Endothelial cell of umbilical vein (primary cell): ENCODE results near the gene CREB3. TPM values are rescaled to one million over a fixed set of nuclear protein-coding genes. Genes with fewer than 3 reads are reported as not detected.

Source experiments
- BruUV-seq: library from RNA; stranded (reverse); fragments of 400-500 nt; replicated peaks from 2 replicates; lab custom pipeline; 2021; lab: Mats Ljungman, UMichigan
- CTCF ChIA-PET: fragments of 300-600, 350-600 bp; sonication (Branson Sonifier 250); formaldehyde crosslinking; loops from one replicate; lab custom pipeline; 2021; ENCODE audit warnings: antibody characterized with exemption, inconsistent platforms; lab: Charles Lee
- POLR2A ChIA-PET: fragments of 300-600, 350-600 bp; sonication (Branson Sonifier 250); formaldehyde crosslinking; loops from one replicate; lab custom pipeline; 2021; ENCODE audit warnings: antibody characterized with exemption, inconsistent platforms; lab: Charles Lee
- DNase-seq: peaks from one replicate; pipeline ENCODE4 v3.0.0-alpha.2; 2011; ENCODE audit warnings: low read depth, low spot score
- FAIRE-seq: peaks from 2 replicates; lab custom pipeline; 2011; peaks lifted over from hg19 to GRCh38; lab: Jason Lieb, UNC
- H2AFZ ChIP-seq: 2 replicates; pipeline ENCODE4 v1.6.0; 2012; ENCODE audit warnings: low read depth, low read length, control low read depth, inconsistent platforms
- H3K27ac ChIP-seq: 2 replicates; pipeline ENCODE4 v1.5.1; 2011; ENCODE audit warnings: low read depth, mild to moderate bottlenecking, control low read depth, low read length, moderate library complexity; ENCODE audit not compliant: insufficient read depth
- H3K27me3 ChIP-seq, 2 experiments: 2 replicates each; pipeline versions ENCODE4 v1.6.0 to v1.6.1; 2011; ENCODE audit warnings: low read length in 2 of 2, mixed read lengths in 1 of 2; ENCODE audit not compliant: control insufficient read depth in 2 of 2, insufficient read depth in 2 of 2
- H3K36me3 ChIP-seq, 2 experiments: 2 replicates in 1 of 2; 3 replicates in 1 of 2; pipeline ENCODE4 v1.5.1; 2011; ENCODE audit warnings: low read length in 2 of 2, mild to moderate bottlenecking in 1 of 2, moderate library complexity in 1 of 2; ENCODE audit not compliant: control insufficient read depth in 2 of 2, insufficient read depth in 2 of 2; ENCODE audit errors: extremely low read depth in 1 of 2
- H3K4me1 ChIP-seq: 3 replicates; pipeline ENCODE4 v1.5.1; 2011; ENCODE audit warnings: mild to moderate bottlenecking, low read length; ENCODE audit not compliant: control insufficient read depth, insufficient read depth; ENCODE audit errors: extremely low read depth
- H3K4me2 ChIP-seq: 2 replicates; pipeline ENCODE4 v1.6.1; 2011; ENCODE audit warnings: low read length, control low read depth, mixed read lengths; ENCODE audit not compliant: insufficient read depth
- H3K4me3 ChIP-seq, 3 experiments: fragments of 200-600 bp in 1 of 3; sonication (generic), shearing (Covaris generic) in 1 of 3; replicated peaks in 1 of 3; 2 replicates each; pipeline ENCODE4 v1.5.1; 2011 to 2016; ENCODE audit warnings: control low read depth in 3 of 3, low read length in 3 of 3, mild to moderate bottlenecking in 2 of 3, inconsistent platforms in 1 of 3, low read depth in 1 of 3, moderate library complexity in 1 of 3; ENCODE audit not compliant: insufficient read depth in 1 of 3
- H3K79me2 ChIP-seq: 2 replicates; pipeline ENCODE4 v1.6.0; 2012; ENCODE audit warnings: low read length, inconsistent platforms; ENCODE audit not compliant: control insufficient read depth, insufficient read depth
- H3K9ac ChIP-seq: replicated peaks from 2 replicates; pipeline ENCODE3; 2011; ENCODE audit warnings: low read length, control low read depth; ENCODE audit not compliant: insufficient read depth; ENCODE audit errors: extremely low read depth
- H3K9me1 ChIP-seq: replicated peaks from 3 replicates; pipeline ENCODE4 v1.6.0; 2011; ENCODE audit warnings: mild to moderate bottlenecking, low read length; ENCODE audit not compliant: control insufficient read depth, insufficient read depth; ENCODE audit errors: extremely low read depth
- H3K9me3 ChIP-seq: replicated peaks from 2 replicates; pipeline ENCODE4 v1.5.1; 2012; ENCODE audit warnings: low read length, inconsistent platforms; ENCODE audit not compliant: control insufficient read depth, insufficient read depth
- H4K20me1 ChIP-seq: replicated peaks from 2 replicates; pipeline ENCODE3; 2011; ENCODE audit warnings: mild to moderate bottlenecking, low read length; ENCODE audit not compliant: control insufficient read depth, insufficient read depth; ENCODE audit errors: extremely low read depth
- EZH2 ChIP-seq: IDR thresholded peaks from 2 replicates; pipeline ENCODE4 v1.6.1; 2012; ENCODE audit warnings: borderline replicate concordance, low read depth, mild to moderate bottlenecking, moderate library complexity, low read length, inconsistent platforms; ENCODE audit not compliant: severe bottlenecking
- FOS ChIP-seq: IDR thresholded peaks from 2 replicates; pipeline ENCODE4 v1.6.1; 2011; ENCODE audit warnings: mild to moderate bottlenecking, low read length, moderate library complexity, borderline replicate concordance; ENCODE audit not compliant: insufficient read depth
- GATA2 ChIP-seq: IDR thresholded peaks from 2 replicates; pipeline ENCODE4 v1.7.0; 2011; ENCODE audit warnings: low read depth, mild to moderate bottlenecking, moderate library complexity, mixed read lengths, low read length; ENCODE audit not compliant: insufficient read length, insufficient read depth
- JUN ChIP-seq: IDR thresholded peaks from 2 replicates; pipeline ENCODE4 v1.6.1; 2011; ENCODE audit warnings: borderline replicate concordance, low read depth; ENCODE audit not compliant: insufficient read length, insufficient read depth
- MYC ChIP-seq: IDR thresholded peaks from one replicate; pipeline ENCODE4 v1.6.1; 2011; ENCODE audit warnings: mild to moderate bottlenecking, low read depth, low read length
- POLR2A ChIP-seq: IDR thresholded peaks from 2 replicates; pipeline ENCODE4 v1.6.1; 2012; ENCODE audit warnings: low read depth, mild to moderate bottlenecking, control low read depth, low read length
- POLR2AphosphoS5 ChIP-seq: IDR thresholded peaks from 2 replicates; pipeline ENCODE4 v1.6.1; 2012; ENCODE audit warnings: low read depth, mild to moderate bottlenecking, control low read depth, low read length, moderate library complexity; ENCODE audit not compliant: insufficient read depth
- dilution Hi-C: fragments of 300-500 bp; cut with MboI; formaldehyde crosslinking; loops from one replicate; pipeline ENCODE4 v1.15.0; 2019; ENCODE audit warnings: low sequenced_read_pairs; ENCODE audit not compliant: extremely low pct_ligation_motif_present
- intact Hi-C: fragments of 100-400 bp; cut with micrococcal nuclease; formaldehyde crosslinking; loops from one replicate; pipeline ENCODE4 v1.10.0; 2022
- polyA plus RNA-seq, 4 experiments: library from polyadenylated mRNA; depleted of rRNA in 3 of 4; stranded (reverse) in 3 of 4; unstranded in 1 of 4; fragments of >200 nt; gene quantifications; 2 replicates each; pipeline versions ENCODE4 v1.2.1 to v1.2.3, GENCODE V29; 2011 to 2012; ENCODE audit warnings: missing spikeins in 1 of 4
- total RNA-seq: library from RNA; stranded (reverse); gene quantifications from 2 replicates; pipeline ENCODE4 v1.2.3, GENCODE V29; 2021
- TF ChIP-seq, protein P1 (sequence below), 2 donors: IDR thresholded peaks; 1 replicate in 1 of 2; 2 replicates in 1 of 2; pipeline ENCODE4 v1.5.1; 2011; ENCODE audit warnings: low read length in 2 of 2, mild to moderate bottlenecking in 2 of 2, moderate library complexity in 2 of 2, control low read depth in 1 of 2, inconsistent platforms in 1 of 2, low read depth in 1 of 2; ENCODE audit not compliant: insufficient read depth in 1 of 2; ENCODE audit errors: extremely low read depth in 1 of 2
- TF ChIP-seq, protein P2 (sequence below): IDR thresholded peaks from 2 replicates; pipeline ENCODE4 v1.6.1; 2011; ENCODE audit not compliant: insufficient read depth, insufficient read length

Gene CREB3
- total and polyA plus RNA-seq, 2 donors (not counting 3 experiments of a cell fraction or from before 2014, with no cell fraction given), result 39.8 to 52.1 TPM

DNA sequence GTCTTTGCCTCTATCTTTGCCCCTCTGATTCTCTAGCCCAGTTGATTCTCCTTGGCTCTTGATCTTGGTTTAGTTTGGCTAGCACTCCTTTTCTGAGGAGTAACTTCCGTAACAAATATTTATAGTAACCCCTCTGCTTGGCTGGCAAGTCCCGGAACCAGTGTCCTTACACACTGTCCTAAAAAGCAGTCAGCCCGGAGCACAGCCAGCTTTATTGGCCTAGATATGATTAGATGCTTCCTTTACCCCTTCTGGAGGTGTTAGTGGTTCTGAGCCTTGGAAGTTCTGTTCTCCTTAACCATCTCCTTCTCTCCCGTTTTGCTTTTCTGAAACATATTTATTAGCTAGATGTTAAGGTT is 38.6 kb downstream of the CREB3 start:
- H3K4me1 ChIP-seq, result peaks cover 34% of the 10 kb centered on the region
- no peaks in the 10 kb centered on the region for H3K9me1 ChIP-seq
- TF ChIP-seq FOS, result no peak
- no peak for TF ChIP-seq MYC
- TF ChIP-seq EZH2, result no peak
- no peak for TF ChIP-seq POLR2A
- no peak for TF ChIP-seq POLR2AphosphoS5
- no peak for TF ChIP-seq GATA2
- TF ChIP-seq, protein P1, sequence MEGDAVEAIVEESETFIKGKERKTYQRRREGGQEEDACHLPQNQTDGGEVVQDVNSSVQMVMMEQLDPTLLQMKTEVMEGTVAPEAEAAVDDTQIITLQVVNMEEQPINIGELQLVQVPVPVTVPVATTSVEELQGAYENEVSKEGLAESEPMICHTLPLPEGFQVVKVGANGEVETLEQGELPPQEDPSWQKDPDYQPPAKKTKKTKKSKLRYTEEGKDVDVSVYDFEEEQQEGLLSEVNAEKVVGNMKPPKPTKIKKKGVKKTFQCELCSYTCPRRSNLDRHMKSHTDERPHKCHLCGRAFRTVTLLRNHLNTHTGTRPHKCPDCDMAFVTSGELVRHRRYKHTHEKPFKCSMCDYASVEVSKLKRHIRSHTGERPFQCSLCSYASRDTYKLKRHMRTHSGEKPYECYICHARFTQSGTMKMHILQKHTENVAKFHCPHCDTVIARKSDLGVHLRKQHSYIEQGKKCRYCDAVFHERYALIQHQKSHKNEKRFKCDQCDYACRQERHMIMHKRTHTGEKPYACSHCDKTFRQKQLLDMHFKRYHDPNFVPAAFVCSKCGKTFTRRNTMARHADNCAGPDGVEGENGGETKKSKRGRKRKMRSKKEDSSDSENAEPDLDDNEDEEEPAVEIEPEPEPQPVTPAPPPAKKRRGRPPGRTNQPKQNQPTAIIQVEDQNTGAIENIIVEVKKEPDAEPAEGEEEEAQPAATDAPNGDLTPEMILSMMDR (IDR thresholded peaks at IDR 0.05; ENCODE audit: extremely low read depth in 1 of 2, insufficient read depth in 1 of 2, low read depth in 1 of 2, low read length in 2 of 2), result no peak
- TF ChIP-seq, protein P2, sequence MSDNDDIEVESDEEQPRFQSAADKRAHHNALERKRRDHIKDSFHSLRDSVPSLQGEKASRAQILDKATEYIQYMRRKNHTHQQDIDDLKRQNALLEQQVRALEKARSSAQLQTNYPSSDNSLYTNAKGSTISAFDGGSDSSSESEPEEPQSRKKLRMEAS, result no peak
- TF ChIP-seq JUN, result no peak
- peak overlapping the region; percentile 78 for H3K4me2 ChIP-seq
- H4K20me1 ChIP-seq, result no peaks in the 10 kb centered on the region
- H3K9me3 ChIP-seq, result no peaks in the 10 kb centered on the region
- H3K4me3 ChIP-seq, result peak overlapping the region in 1 of 3 experiments; percentile 3
- peak; percentile 38 for DNase-seq
- peak overlapping the region; percentile 41 for H3K9ac ChIP-seq
- FAIRE-seq, result peak; percentile 69
- CTCF ChIA-PET, result interaction anchor here (1.1 to 4.2 kb wide), 9 partner anchors 9 to 111 kb away, joined by 3 to 21 read pairs (median 7); partner anchors contain the start of genes GBA2, MSMP and RGP1
- BruUV-seq, result no TSS peak
- dilution Hi-C loops (no loop called here), intact Hi-C loops (loop anchor here (1.0 to 2.0 kb wide), 2 partner anchors 11 to 14 kb away; no protein-coding TSS in a partner anchor)
- H3K27me3 ChIP-seq, result no peaks in the 10 kb centered on the region
- H2AFZ ChIP-seq, result peak overlapping the region; percentile 60
- POLR2A ChIA-PET, result interaction anchor here (0.7 to 2.0 kb wide), 2 partner anchors 11 to 40 kb away, joined by 3 to 4 read pairs; no protein-coding TSS in a partner anchor
- H3K36me3 ChIP-seq, result no peaks in the 10 kb centered on the region
- H3K79me2 ChIP-seq, result no peaks in the 10 kb centered on the region
- peak overlapping the region; percentile 43 for H3K27ac ChIP-seq
